Stomach smooth muscle (tissue), 2 donors: ENCODE measurements around the gene ITGB8.

Experiments
- H3K27ac ChIP-seq: one replicate; pipeline ENCODE4 v1.7.0; 2013; ENCODE audit warnings: mild to moderate bottlenecking, low read length, inconsistent platforms
- H3K27me3 ChIP-seq, 2 donors: one replicate each; pipeline ENCODE4 v1.7.0; 2013; ENCODE audit warnings: low read length in 2 of 2; ENCODE audit not compliant: insufficient read depth in 2 of 2, control insufficient read depth in 1 of 2
- H3K36me3 ChIP-seq, 2 donors: one replicate each; pipeline ENCODE4 v1.7.0; 2013; ENCODE audit warnings: low read length in 2 of 2; ENCODE audit not compliant: control insufficient read depth in 2 of 2, insufficient read depth in 2 of 2
- H3K4me1 ChIP-seq: one replicate; pipeline ENCODE4 v1.7.0; 2013; ENCODE audit warnings: low read length; ENCODE audit not compliant: control insufficient read depth, insufficient read depth
- H3K4me3 ChIP-seq, 2 donors: one replicate each; pipeline ENCODE4 v1.7.0; 2013; ENCODE audit warnings: low read length in 2 of 2
- H3K9ac ChIP-seq, 2 donors: one replicate each; pipeline ENCODE4 v1.7.0; 2013; ENCODE audit warnings: low read length in 2 of 2, mild to moderate bottlenecking in 1 of 2
- H3K9me3 ChIP-seq, 2 donors: one replicate each; pipeline ENCODE4 v1.7.0; 2013; ENCODE audit warnings: low read length in 2 of 2; ENCODE audit not compliant: control insufficient read depth in 2 of 2
- donor health status: healthy.
- donor health status: Pancreatic carcinoma.

The ITGB8 gene

GRCh38 chr7:20354610-20355528, 24.2 kb downstream of the ITGB8 start:
- Histone ChIP-seq H3K36me3 (no peaks in the 10 kb centered on the region), H3K27ac (no peak overlapping the region), H3K4me3 (no peak overlapping the region), H3K9ac (no peak overlapping the region), H3K27me3 (no peaks in the 10 kb centered on the region), H3K4me1 (peaks cover 7% of the 10 kb centered on the region), H3K9me3 (no peaks in the 10 kb centered on the region)

GRCh38 chr7:20358106-20358505, 27.4 kb downstream of the ITGB8 start:
- H3K9me3 ChIP-seq, result no peaks in the 10 kb centered on the region
- H3K4me1 ChIP-seq, result peaks cover 3% of the 10 kb centered on the region
- H3K9ac ChIP-seq, result no peak overlapping the region
- H3K4me3 ChIP-seq, result no peak overlapping the region
- no peaks in the 10 kb centered on the region for H3K36me3 ChIP-seq
- H3K27me3 ChIP-seq, result no peaks in the 10 kb centered on the region
- H3K27ac ChIP-seq, result no peak overlapping the region

DNA sequence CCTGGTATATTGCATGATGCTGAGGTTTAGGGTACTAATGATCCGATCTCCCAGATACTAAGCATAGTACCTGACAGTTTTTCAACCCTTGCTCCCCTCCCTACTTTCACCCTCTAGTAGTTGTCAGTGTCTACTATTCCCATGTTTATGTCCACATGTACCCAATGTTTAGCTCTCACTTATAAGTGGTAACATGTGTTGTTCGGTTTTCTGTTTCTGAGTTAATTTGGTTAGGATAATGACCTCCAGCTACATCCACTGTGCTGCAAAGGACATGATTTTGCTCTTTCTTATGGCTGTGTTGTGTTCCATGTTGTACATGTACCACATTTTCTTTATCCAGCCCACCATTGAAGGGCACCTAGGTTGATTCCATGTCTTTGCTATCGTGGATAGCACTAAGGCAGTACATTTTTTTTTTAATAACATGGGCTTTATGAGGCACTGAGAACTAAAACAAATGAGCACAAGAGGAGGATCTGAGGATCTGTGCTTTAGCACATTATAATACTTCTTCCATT, 28.1 kb downstream of the ITGB8 start:
- Histone ChIP-seq H3K9me3 (no peaks in the 10 kb centered on the region), H3K36me3 (no peaks in the 10 kb centered on the region)

DNA sequence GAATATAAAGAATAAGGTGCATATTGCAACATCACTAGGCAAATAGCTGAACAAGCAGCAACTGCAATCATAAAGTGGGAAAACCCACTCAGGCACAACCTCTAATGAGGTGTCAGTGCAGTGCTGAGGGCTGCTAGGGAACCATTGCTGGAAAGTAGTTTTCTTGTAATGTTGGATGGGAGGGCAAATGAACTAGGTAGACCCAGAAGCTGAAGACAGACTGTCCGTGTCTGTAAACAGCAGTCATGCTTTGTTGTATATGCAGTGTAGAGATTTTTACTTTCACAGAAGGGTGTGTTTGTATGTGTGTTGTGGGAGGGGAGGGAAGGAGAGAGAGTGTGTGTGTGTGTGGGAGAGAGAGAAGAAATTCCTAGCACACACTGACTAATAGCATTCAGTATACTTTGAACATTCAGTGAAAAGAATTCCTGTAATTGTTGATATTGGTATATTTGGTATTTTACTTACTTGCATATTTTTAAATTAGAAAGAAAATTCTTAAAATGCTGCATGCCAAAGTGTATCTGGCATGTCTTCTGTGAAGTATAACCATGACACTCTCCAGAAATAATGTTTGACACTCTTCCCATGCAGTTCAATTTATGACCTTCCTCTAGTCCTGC, 28.8 kb downstream of the ITGB8 start:
- H3K9me3 ChIP-seq, result no peaks in the 10 kb centered on the region
- no peaks in the 10 kb centered on the region for H3K36me3 ChIP-seq
- no peak overlapping the region for H3K4me3 ChIP-seq
- peaks cover 3% of the 10 kb centered on the region for H3K4me1 ChIP-seq
- no peaks in the 10 kb centered on the region for H3K27me3 ChIP-seq
- no peak overlapping the region for H3K9ac ChIP-seq
- no peak overlapping the region for H3K27ac ChIP-seq

More for the DNA sequence above, 28.1 kb downstream of the ITGB8 start:
- Histone ChIP-seq H3K9ac (no peak overlapping the region), H3K4me1 (peaks cover 3% of the 10 kb centered on the region), H3K4me3 (no peak overlapping the region), H3K27me3 (no peaks in the 10 kb centered on the region), H3K27ac (no peak overlapping the region)

DNA sequence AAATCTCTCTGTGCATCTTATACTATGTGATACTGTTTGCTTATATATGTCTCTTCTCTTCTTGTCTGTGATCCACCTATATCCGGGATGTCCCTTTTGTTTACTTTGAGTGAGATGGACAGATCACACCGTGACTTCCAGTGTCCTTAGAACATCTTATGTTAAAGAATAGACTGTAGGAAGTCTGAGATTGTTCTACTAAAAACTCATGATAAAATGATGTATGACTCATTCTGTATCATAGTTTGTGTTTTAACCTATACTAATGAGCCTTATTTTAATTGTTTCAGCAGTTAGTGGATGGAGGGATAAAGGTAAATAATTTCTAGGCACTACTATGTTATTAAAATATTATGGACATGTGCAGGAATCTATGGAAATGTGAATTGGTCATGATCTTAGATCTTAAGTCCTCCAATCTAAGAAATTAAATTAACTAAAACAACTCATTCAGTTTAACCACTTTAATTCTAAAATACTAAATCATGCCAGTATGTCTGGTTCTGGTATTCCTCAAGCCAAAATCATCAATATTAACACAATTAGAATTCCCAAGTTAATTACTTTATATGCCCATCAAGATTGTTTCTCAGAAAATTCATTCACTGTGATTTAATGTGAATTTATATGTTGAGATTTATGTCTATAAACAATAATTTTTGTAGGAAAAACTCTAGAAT, 32.0 kb downstream of the ITGB8 start:
- no peak overlapping the region for H3K9ac ChIP-seq
- H3K4me1 ChIP-seq, result peaks cover 11% of the 10 kb centered on the region
- no peaks in the 10 kb centered on the region for H3K9me3 ChIP-seq
- H3K27ac ChIP-seq, result no peak overlapping the region
- peaks cover 0 to 2% of the 10 kb centered on the region in 2 donors for H3K36me3 ChIP-seq
- no peaks in the 10 kb centered on the region for H3K27me3 ChIP-seq
- no peak overlapping the region for H3K4me3 ChIP-seq

- Histone ChIP-seq H3K27me3 (no peaks in the 10 kb centered on the region), H3K36me3 (peaks cover 0 to 5% of the 10 kb centered on the region in 2 donors), H3K4me1 (peaks cover 11% of the 10 kb centered on the region), H3K9me3 (no peaks in the 10 kb centered on the region), H3K4me3 (peak overlapping the region in 1 of 2 donors; percentile 30), H3K9ac (peak overlapping the region in 1 of 2 donors; percentile 31), H3K27ac (no peak overlapping the region)
Observed at GRCh38 chr7:20364571-20365196, 34.0 kb downstream of the ITGB8 start.

DNA sequence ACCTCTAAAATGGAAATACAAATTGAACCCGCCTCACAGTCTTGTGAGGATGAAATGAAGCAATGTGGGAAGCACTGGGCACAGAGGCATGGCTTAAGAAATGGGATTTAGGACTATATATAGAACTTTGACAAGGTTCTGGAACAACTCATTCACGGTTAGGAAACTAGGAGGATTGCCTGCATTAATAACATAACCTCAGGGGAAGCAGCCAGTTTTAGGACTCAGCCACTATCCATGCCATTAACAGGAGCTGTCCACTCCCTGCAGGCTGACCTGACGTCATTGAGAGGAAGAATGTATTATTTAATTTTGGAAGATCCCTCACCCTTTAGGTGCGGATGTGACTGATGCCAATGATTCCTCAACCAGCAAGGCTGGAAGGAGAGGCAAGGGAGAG, 34.8 kb downstream of the ITGB8 start:
- Histone ChIP-seq H3K9ac (no peak overlapping the region), H3K27me3 (no peaks in the 10 kb centered on the region), H3K36me3 (peaks cover 0 to 5% of the 10 kb centered on the region in 2 donors), H3K27ac (no peak overlapping the region), H3K4me3 (peak overlapping the region in 1 of 2 donors; percentile 30), H3K9me3 (no peaks in the 10 kb centered on the region), H3K4me1 (peaks cover 11% of the 10 kb centered on the region)

GRCh38 chr7:20374399-20374798, 43.7 kb downstream of the ITGB8 start:
- H3K9me3 ChIP-seq, result no peaks in the 10 kb centered on the region
- no peaks in the 10 kb centered on the region for H3K4me1 ChIP-seq
- no peak overlapping the region for H3K4me3 ChIP-seq
- no peak overlapping the region for H3K27ac ChIP-seq
- no peaks in the 10 kb centered on the region for H3K36me3 ChIP-seq
- H3K27me3 ChIP-seq, result no peaks in the 10 kb centered on the region
- H3K9ac ChIP-seq, result no peak overlapping the region

- no peaks in the 10 kb centered on the region for H3K27me3 ChIP-seq
- H3K36me3 ChIP-seq, result peaks cover 4 to 5% of the 10 kb centered on the region in 2 donors
- no peaks in the 10 kb centered on the region for H3K4me1 ChIP-seq
- H3K9ac ChIP-seq, result no peak overlapping the region
- no peak overlapping the region for H3K27ac ChIP-seq
- no peak overlapping the region for H3K4me3 ChIP-seq
- H3K9me3 ChIP-seq, result no peaks in the 10 kb centered on the region
Observed at GRCh38 chr7:20376796-20377195, 46.1 kb downstream of the ITGB8 start.

DNA sequence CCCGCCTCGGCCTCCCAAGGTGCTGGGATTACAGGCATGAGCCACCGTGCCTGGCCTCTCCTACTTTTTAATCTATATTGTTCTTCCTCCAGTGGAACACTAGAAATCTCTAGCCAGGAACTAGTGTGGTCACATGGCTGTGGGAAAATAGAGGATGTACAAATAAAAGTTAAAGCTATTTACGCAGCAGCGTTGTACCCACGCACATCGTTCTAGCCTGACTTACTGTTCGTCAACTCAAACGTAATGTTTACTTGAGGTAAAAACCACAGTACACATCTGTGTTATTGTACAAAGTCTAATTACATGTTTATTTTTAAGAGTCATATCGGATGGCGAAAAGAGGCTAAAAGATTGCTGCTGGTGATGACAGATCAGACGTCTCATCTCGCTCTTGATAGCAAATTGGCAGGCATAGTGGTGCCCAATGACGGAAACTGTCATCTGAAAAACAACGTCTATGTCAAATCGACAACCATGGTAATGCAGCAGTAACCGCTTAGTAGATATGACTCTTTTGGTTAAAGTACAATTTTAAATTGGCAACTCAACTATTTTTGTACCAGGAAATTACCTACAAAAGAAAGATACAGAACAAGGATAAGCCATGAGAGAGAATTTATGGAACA, 50.8 kb downstream of the ITGB8 start:
- Histone ChIP-seq H3K27me3 (no peaks in the 10 kb centered on the region), H3K36me3 (peaks cover 4 to 5% of the 10 kb centered on the region in 2 donors), H3K9me3 (no peaks in the 10 kb centered on the region), H3K4me3 (no peak overlapping the region), H3K9ac (no peak overlapping the region), H3K4me1 (no peaks in the 10 kb centered on the region), H3K27ac (no peak overlapping the region)
